Activated naive CD8-positive, alpha-beta T cell (primary cell): ENCODE data around the gene ZDHHC5.

Source experiments
- H3K27ac Mint-ChIP-seq: one replicate; pipeline ENCODE4 v1.8.0; 2021; ENCODE audit warnings: mixed read lengths
- H3K27me3 Mint-ChIP-seq: one replicate; pipeline ENCODE4 v1.8.0; 2021; ENCODE audit warnings: mixed read lengths
- H3K36me3 Mint-ChIP-seq: one replicate; pipeline ENCODE4 v1.8.0; 2021; ENCODE audit warnings: mixed read lengths
- H3K4me1 Mint-ChIP-seq: one replicate; pipeline ENCODE4 v1.8.0; 2021; ENCODE audit warnings: low read depth, mixed read lengths
- H3K4me3 Mint-ChIP-seq: one replicate; pipeline ENCODE4 v1.8.0; 2021; ENCODE audit warnings: mild to moderate bottlenecking, mixed read lengths
- H3K9me3 Mint-ChIP-seq: one replicate; pipeline ENCODE4 v1.8.0; 2021; ENCODE audit warnings: low read depth, mixed read lengths

Gene ZDHHC5, protein sequence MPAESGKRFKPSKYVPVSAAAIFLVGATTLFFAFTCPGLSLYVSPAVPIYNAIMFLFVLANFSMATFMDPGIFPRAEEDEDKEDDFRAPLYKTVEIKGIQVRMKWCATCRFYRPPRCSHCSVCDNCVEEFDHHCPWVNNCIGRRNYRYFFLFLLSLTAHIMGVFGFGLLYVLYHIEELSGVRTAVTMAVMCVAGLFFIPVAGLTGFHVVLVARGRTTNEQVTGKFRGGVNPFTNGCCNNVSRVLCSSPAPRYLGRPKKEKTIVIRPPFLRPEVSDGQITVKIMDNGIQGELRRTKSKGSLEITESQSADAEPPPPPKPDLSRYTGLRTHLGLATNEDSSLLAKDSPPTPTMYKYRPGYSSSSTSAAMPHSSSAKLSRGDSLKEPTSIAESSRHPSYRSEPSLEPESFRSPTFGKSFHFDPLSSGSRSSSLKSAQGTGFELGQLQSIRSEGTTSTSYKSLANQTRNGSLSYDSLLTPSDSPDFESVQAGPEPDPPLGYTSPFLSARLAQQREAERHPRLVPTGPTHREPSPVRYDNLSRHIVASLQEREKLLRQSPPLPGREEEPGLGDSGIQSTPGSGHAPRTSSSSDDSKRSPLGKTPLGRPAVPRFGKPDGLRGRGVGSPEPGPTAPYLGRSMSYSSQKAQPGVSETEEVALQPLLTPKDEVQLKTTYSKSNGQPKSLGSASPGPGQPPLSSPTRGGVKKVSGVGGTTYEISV

DNA sequence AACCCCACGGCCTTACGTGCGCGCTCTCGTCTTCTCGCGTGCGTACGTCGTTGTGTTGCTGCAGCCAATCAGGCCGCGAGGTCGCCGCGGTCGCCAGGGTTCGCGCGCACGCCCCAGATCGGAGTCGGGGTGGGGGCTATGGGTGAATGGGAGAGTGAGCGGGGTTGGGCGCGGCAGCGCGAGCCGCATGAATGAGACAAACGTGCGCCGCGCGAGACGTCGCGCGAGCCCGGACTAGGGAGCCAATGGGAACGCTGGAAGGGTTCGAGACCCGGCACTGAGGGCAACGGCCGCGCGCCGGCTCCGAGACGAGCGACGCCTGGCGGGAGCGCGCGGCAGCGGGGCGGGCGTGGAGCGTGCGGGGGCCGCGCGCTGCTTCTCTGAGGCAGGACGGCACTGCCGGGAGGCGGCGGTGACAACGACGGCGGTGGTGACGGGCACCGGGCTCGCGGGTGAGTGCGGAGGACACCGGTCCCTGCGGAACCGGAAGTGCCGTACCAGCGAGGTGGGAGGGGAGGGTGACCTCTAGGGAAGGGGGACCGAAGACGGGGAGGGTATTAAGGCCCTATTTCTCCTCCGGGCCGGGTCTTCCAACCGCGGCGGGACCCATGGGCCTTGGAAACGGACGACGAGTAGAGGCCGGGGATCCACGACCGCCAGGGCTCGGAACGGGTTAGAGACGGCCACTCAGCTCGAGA lies at the start of gene ZDHHC5:
Gene ZDHHC5, plus strand, starts transcription at position 379 of the 698 bp plus-strand sequence. CDS start 4,977 bp downstream, outside the sequence.
- H3K4me3 Mint-ChIP-seq = peak within 1 kb of the TSS; percentile 96
- peaks cover 3% of the 10 kb centered on the region for H3K36me3 Mint-ChIP-seq
- H3K4me1 Mint-ChIP-seq = peaks cover 49% of the 10 kb centered on the region
- H3K27me3 Mint-ChIP-seq = no peaks in the 10 kb centered on the region
- no peaks in the 10 kb centered on the region for H3K9me3 Mint-ChIP-seq
- H3K27ac Mint-ChIP-seq = peak within 1 kb of the TSS; percentile 100

DNA sequence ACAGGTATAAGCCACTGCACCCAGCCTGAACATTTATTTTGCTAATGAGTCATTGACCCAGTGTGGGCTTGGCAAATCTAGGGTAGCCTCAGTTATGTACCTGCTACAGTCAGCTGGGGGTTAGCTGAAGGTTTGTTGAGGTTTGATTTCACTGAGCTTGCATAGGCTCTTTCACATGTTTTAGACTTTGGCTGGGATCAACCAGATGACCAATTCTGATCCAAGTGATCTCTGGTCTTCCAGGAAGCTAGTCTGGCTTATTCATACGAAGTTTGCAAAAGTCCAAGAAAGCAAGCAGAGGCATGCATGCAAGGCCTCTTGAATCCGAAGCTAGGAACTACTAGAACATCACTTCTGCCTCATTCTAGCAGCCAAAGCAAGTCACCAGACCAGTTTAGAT lies 49.5 kb upstream of the ZDHHC5 start:
- Mint-ChIP-seq H3K36me3 (peaks cover 3% of the 10 kb centered on the region), H3K4me3 (no peak overlapping the region), H3K27me3 (peaks cover 8% of the 10 kb centered on the region), H3K9me3 (peaks cover 3% of the 10 kb centered on the region), H3K4me1 (no peaks in the 10 kb centered on the region), H3K27ac (no peak overlapping the region)

DNA sequence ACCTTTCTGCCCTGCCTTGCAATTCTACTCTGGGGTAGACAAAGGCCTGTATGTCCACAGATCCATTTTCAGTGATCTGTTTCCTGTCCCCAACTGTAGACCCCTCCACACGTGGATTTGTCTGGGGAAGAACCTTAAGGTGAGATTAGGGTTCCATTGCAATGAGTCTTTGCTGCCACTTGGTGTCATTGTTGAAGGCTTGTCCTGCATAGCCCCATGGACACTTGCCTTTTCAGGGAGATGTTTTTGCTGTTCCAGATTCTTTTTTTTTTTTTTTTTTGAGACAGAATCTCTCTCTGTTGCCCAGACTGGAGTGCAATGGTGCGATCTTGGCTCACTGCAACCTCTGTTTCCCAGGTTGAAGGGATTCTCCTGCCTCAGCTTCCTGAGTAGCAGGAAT lies 48.6 kb upstream of the ZDHHC5 start:
- no peaks in the 10 kb centered on the region for H3K4me1 Mint-ChIP-seq
- H3K36me3 Mint-ChIP-seq = peaks cover 3% of the 10 kb centered on the region
- no peak overlapping the region for H3K4me3 Mint-ChIP-seq
- peaks cover 6% of the 10 kb centered on the region for H3K27me3 Mint-ChIP-seq
- H3K9me3 Mint-ChIP-seq = peaks cover 3% of the 10 kb centered on the region
- H3K27ac Mint-ChIP-seq = no peak overlapping the region

DNA sequence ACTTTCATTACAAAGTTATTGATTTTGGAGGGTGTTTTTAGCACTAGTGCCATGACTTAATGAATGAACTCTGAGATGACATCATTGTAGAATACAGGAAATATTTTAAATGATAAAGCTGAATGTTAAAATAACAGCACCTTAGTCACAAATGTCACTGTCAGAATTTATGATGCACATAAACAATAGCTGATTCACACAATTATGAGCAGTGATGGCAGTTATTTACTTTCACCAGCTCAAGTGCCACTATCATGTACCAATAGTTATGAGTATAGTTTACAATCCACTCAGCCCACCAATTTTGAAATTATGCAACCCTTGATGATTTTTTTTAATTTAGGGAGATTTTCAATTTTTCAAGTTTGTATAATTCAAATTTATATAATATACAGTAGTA lies 47.4 kb upstream of the ZDHHC5 start:
- H3K4me3 Mint-ChIP-seq = no peak overlapping the region
- H3K9me3 Mint-ChIP-seq = peaks cover 3% of the 10 kb centered on the region
- H3K36me3 Mint-ChIP-seq = peaks cover 3% of the 10 kb centered on the region
- no peak overlapping the region for H3K27ac Mint-ChIP-seq
- no peaks in the 10 kb centered on the region for H3K4me1 Mint-ChIP-seq
- H3K27me3 Mint-ChIP-seq = peaks cover 6% of the 10 kb centered on the region

DNA sequence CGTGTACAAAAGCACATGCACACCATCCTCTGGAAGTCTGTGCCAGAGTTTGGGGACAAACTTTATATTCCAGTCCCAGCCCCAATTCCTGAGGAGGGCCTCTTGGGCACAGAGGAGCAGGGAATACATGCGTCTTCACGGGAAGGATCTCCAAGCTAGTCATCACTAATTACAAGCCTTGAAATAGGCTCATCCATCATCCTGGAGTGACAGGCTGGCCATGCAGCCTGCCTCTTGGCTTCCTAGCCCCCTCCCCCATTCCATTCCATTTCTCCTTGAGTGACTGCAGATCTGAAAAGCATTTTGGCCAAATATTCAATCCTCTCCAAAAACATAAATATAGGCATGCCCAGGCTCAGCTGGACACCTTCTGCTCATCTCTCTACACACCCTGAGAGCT lies 45.7 kb upstream of the ZDHHC5 start:
- peaks cover 3% of the 10 kb centered on the region for H3K9me3 Mint-ChIP-seq
- no peak overlapping the region for H3K4me3 Mint-ChIP-seq
- peaks cover 4% of the 10 kb centered on the region for H3K27me3 Mint-ChIP-seq
- H3K36me3 Mint-ChIP-seq = peaks cover 3% of the 10 kb centered on the region
- H3K27ac Mint-ChIP-seq = no peak overlapping the region
- H3K4me1 Mint-ChIP-seq = no peaks in the 10 kb centered on the region

DNA sequence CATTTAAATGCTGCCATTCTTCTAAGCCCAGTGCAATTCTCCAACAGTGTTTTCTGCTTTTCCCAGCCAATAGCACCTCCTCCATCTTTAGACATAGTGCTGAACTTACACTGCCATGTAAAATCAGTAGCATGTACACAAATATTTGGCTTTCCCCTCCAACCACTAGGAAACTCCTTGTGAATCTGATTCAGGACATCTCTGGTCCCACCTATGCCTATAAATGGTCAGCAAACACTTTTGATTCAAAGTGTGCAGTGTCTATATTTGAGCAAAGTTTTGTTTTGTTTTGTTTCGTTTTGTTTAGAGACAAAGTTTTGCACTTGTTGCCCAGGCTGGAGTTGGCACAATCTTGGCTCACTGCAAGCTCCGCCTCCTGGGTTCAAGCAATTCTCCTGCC lies 43.0 kb upstream of the ZDHHC5 start:
- Mint-ChIP-seq H3K9me3 (peaks cover 2% of the 10 kb centered on the region), H3K36me3 (peaks cover 3% of the 10 kb centered on the region), H3K4me3 (no peak overlapping the region), H3K27me3 (peaks cover 4% of the 10 kb centered on the region), H3K4me1 (no peaks in the 10 kb centered on the region), H3K27ac (no peak overlapping the region)

DNA sequence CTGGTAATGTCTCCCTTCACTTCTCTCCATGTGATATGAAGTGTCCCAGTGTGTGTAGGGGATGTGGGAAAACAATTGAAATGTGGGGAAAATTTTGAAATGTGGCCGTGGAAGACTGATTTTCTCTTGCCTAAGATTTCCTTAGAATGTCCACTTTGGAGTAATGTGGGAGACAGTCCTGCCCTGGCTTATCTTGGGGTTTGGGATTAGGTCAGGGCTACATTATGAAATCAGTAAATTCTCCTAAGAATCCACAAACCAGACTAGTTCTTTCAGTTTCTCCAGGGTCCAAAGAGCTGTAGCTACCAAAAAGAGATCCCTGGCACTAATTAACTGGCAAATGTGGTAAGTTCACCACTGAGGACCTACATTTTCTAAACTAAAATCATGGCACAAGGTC lies 41.0 kb upstream of the ZDHHC5 start:
- no peaks in the 10 kb centered on the region for H3K36me3 Mint-ChIP-seq
- H3K27me3 Mint-ChIP-seq = peaks cover 8% of the 10 kb centered on the region
- H3K27ac Mint-ChIP-seq = no peak overlapping the region
- H3K9me3 Mint-ChIP-seq = no peaks in the 10 kb centered on the region
- H3K4me1 Mint-ChIP-seq = no peaks in the 10 kb centered on the region
- H3K4me3 Mint-ChIP-seq = no peak overlapping the region

DNA sequence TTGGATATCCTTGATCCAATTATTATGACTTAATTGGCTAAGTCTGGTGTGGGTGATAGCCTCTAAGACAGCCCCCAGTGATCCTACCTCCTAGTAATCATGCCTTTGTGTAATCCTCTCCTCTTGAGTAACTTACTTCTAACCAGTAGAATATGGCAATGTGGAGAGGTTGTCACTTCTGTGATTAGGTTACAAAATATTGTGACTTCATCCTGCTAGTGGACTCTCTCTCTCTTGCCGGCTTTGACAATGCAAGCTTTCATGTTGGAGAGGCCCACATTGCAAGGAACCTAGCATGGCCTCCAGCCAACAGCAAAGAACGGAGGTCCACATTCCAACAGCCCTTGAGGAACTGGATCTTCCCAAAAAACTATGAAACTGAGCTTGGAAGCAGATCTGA lies 37.7 kb upstream of the ZDHHC5 start:
- Mint-ChIP-seq H3K9me3 (no peaks in the 10 kb centered on the region), H3K27me3 (peaks cover 9% of the 10 kb centered on the region), H3K4me3 (no peak overlapping the region), H3K4me1 (no peaks in the 10 kb centered on the region), H3K27ac (no peak overlapping the region), H3K36me3 (no peaks in the 10 kb centered on the region)

DNA sequence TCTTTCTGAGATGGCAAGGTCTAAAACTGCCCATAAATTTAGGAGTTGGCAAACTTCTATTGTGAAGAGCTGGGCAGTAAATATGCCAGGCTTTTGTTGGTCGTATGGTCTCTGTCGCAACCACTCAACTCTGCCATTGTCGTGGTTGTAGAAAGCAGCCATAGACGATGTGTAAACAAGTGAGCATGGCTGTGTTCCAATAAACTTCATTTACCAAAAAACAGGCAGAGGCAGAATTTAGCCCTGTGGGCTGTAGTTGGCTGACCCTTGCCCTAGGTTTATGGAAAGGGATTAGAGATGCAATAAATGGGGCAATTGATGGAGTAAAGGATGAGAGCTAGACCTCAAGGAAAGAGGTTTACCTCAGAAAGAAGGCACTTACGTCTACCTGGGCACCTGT lies 35.8 kb upstream of the ZDHHC5 start:
- H3K4me3 Mint-ChIP-seq = no peak overlapping the region
- H3K27me3 Mint-ChIP-seq = peaks cover 11% of the 10 kb centered on the region
- no peaks in the 10 kb centered on the region for H3K9me3 Mint-ChIP-seq
- H3K36me3 Mint-ChIP-seq = no peaks in the 10 kb centered on the region
- H3K27ac Mint-ChIP-seq = no peak overlapping the region
- H3K4me1 Mint-ChIP-seq = no peaks in the 10 kb centered on the region

DNA sequence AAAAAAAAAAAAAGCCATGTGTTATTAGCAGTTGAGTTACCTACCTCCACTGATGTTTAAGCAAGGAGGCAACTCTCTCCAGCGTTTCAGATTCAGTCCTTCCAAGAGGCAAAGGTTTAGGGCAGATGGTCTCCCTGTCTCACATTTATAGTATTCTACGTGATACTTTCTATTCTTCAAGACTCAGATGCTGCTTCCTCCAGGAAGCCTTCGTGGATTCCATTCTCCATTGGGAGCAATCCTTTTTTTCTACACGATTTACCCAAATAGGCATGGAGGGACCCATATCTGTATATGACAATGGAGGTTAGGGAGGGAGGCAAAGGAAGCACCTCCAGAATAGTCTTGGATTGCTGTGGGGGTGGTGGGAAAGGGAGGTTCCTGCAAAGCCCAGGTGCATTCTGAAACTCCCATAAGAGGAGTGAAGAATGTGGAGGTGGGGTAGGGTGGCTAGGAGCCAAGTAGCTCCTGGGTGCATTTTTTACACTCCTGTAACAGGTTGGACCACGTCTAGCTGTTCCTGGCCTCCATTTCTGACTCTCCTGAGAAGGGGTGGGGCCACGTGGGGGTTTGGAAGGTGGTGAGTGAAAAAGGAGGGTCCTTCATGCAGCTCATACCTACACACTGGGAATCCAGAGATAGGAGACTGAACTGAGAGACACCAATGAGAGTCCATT lies 34.4 kb upstream of the ZDHHC5 start:
- Mint-ChIP-seq H3K36me3 (no peaks in the 10 kb centered on the region), H3K27me3 (peaks cover 11% of the 10 kb centered on the region), H3K4me1 (peaks cover 4% of the 10 kb centered on the region), H3K4me3 (no peak overlapping the region), H3K27ac (no peak overlapping the region), H3K9me3 (no peaks in the 10 kb centered on the region)

DNA sequence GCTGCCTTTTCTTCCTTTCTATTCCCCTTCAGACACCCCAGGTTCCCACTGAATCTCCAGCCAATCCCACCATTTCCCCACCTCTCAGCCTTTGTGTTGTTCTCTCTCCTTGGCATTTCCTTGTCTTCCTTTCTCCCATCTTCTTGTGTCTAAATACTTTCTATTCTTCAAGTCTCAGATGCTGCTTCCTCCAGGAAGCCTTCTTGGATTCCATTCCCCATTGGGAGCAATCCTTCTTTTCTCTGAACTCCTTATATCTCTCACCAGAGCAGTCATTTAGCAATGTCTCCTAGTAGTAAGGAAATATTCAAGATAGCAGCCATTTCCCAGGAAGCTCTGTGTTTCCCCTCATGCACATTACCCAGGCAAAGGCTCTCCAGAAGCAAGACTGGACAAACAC lies 33.6 kb upstream of the ZDHHC5 start:
- peaks cover 11% of the 10 kb centered on the region for H3K27me3 Mint-ChIP-seq

DNA sequence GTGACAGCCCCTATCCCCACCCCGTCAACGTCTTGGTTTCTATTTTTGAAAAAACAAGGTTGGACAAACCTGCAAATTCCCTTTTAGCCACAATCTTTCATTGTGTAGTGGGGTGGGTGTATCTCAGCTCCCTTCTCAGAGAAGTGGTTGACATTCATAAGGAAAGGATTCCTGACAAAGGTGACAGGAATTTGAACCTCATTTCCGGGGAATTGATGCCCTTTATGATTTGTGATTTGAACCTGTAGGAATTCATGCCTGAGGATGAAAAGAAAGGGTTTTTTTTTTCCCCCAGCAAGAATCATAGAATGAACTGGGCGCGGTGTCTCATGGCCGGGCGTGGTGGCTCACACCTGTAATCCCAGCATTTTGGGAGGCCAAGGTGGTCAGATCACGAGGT lies 32.7 kb upstream of the ZDHHC5 start:
- H3K4me1 Mint-ChIP-seq = peaks cover 14% of the 10 kb centered on the region
- H3K36me3 Mint-ChIP-seq = no peaks in the 10 kb centered on the region
- no peaks in the 10 kb centered on the region for H3K9me3 Mint-ChIP-seq
- no peak overlapping the region for H3K27ac Mint-ChIP-seq
- H3K4me3 Mint-ChIP-seq = no peak overlapping the region
- peaks cover 11% of the 10 kb centered on the region for H3K27me3 Mint-ChIP-seq

More for the DNA sequence above, 33.6 kb upstream of the ZDHHC5 start:
- Mint-ChIP-seq H3K36me3 (no peaks in the 10 kb centered on the region), H3K4me1 (peaks cover 10% of the 10 kb centered on the region), H3K9me3 (no peaks in the 10 kb centered on the region), H3K4me3 (no peak overlapping the region), H3K27ac (no peak overlapping the region)

DNA sequence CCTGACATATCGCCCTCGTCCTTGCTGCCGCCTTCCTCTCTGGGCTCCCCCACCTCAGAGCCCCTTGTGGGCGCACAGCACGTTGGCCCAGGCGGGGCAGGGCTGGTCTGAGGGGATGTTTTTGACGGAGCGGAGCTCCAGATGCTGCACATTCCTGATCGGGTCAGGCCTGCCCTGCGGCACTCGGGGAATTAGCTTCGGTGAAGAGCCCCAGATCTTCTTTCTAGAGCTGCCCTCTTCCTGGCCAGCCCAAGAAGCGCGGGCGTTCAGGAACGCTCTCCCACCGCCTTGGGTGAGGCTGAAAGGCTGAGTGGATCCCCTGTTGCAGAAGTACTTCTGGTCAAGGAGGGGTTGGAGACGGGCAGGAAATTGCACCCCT lies 30.3 kb upstream of the ZDHHC5 start:
- Mint-ChIP-seq H3K36me3 (no peaks in the 10 kb centered on the region), H3K4me1 (peaks cover 14% of the 10 kb centered on the region), H3K27me3 (peaks cover 8% of the 10 kb centered on the region), H3K9me3 (no peaks in the 10 kb centered on the region), H3K4me3 (peak overlapping the region; percentile 88), H3K27ac (no peak overlapping the region)

DNA sequence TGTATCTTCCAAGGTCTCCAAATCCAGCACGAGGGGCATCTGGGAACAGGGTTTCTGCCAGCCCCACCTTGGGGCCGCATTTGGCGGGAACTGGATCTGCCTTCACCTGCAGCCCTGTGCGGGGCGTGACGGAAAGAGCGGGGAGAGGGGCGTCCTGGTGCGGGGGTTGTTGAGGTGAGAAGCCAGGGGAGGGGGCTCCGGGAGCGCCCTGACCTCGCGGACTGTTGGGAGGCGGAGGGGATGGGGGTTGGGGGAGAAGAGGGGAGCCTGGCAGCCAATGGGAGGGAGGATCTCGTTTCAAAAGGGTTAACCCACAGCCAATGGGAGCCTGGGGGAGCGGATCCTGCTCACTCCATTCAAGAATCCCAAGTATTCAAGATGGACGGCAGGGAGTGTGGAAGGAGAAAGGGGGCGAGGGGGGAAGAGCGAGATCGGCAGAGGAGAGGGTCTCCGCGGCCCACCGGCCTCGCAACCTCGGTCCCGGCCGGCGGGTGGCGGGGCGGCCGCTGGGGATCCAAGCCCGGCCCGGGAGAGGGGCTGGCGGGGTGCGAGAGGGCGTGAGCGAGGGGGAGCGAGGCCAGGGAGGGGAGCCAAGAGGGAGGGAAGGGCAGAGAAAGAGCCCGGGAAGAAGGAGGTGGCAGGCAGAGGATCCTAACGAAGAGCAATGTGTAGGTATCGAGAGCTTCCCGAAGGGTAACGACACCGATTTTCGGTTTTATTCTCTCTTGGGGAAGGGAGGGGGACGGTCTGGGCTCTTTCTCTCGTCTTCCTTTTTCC lies 29.7 kb upstream of the ZDHHC5 start:
- no peaks in the 10 kb centered on the region for H3K9me3 Mint-ChIP-seq
- H3K27ac Mint-ChIP-seq = no peak overlapping the region
- peaks cover 14% of the 10 kb centered on the region for H3K4me1 Mint-ChIP-seq
- peaks cover 8% of the 10 kb centered on the region for H3K27me3 Mint-ChIP-seq
- H3K36me3 Mint-ChIP-seq = no peaks in the 10 kb centered on the region
- peak overlapping the region; percentile 88 for H3K4me3 Mint-ChIP-seq
